Measurements from ENCODE around the gene STX16.

The STX16 gene

DNA sequence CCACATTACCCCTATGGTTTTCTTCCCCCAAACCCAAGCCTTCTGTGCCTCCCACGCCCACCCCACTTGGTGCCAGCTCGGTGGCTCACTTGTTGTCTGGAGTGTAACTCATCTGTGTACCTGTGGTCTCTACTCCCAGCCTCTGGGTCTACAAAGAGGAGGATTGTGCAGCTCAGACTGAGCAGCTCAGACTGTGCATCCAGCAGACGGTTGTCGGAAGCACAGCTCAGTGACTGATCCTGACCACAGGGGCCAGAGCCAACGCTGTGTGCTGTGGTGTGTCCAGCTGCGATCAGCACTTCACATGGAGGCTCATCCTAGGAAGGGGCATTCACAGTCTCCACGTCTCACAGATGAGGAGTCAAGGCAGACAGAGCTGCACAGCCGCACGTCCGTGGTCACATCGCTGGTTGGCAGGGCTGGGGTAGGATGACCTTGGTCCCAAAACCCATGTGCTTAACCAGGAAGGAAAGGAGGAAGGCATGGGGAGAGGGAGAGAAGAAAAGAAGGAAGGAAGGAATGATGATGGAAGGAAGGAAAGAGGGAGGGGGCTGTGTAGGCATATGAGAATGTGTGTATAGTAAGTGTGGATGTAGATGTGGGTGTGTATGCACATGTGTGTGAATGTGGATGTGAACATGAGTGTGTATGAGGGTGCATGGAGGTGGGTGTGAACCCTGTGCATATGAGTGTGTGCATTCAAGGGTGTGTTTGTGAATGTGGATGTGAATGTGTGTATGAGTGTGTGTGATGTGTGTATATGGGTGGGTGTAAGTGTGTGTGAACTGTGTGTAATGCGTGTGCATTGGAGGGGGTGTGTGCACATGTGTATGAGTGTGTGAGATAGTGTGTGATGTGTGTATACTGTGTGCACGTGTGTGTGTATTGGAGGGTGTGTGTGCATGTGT, 28.2 kb upstream of the STX16 start:
- H3K27ac ChIP-seq (ENCODE audit: low read depth, low read length, poor library complexity, severe bottlenecking), result no peak overlapping the region
- H3K9ac ChIP-seq (ENCODE audit: low read length), result no peak overlapping the region
- no peak overlapping the region for H2AFZ ChIP-seq (ENCODE audit: low read length)
- no peak overlapping the region for H3K4me2 ChIP-seq (ENCODE audit: low read length)
- H4K20me1 ChIP-seq (ENCODE audit: insufficient read depth, low read length), result no peaks in the 10 kb centered on the region
- H3K9me2 ChIP-seq (ENCODE audit: low read depth, low read length), result no peaks in the 10 kb centered on the region
- H3F3A ChIP-seq (ENCODE audit: insufficient read depth, low read length), result no peaks in the 10 kb centered on the region
- no peaks in the 10 kb centered on the region for H3K9me3 ChIP-seq (ENCODE audit: low read length)
- H3K27me3 ChIP-seq (ENCODE audit: insufficient read depth, low read length), result peaks cover 28% of the 10 kb centered on the region; the same call in 1 of the 2 replicates
- no peaks in the 10 kb centered on the region for H3K36me3 ChIP-seq (ENCODE audit: insufficient read depth, low read length)
- no peaks in the 10 kb centered on the region for H3K79me2 ChIP-seq (ENCODE audit: insufficient read depth, low read length)
- TF ChIP-seq, protein P1, sequence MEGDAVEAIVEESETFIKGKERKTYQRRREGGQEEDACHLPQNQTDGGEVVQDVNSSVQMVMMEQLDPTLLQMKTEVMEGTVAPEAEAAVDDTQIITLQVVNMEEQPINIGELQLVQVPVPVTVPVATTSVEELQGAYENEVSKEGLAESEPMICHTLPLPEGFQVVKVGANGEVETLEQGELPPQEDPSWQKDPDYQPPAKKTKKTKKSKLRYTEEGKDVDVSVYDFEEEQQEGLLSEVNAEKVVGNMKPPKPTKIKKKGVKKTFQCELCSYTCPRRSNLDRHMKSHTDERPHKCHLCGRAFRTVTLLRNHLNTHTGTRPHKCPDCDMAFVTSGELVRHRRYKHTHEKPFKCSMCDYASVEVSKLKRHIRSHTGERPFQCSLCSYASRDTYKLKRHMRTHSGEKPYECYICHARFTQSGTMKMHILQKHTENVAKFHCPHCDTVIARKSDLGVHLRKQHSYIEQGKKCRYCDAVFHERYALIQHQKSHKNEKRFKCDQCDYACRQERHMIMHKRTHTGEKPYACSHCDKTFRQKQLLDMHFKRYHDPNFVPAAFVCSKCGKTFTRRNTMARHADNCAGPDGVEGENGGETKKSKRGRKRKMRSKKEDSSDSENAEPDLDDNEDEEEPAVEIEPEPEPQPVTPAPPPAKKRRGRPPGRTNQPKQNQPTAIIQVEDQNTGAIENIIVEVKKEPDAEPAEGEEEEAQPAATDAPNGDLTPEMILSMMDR (IDR thresholded peaks at IDR 0.05; ENCODE audit: low read length), result no peak
- TF ChIP-seq EZH2 (IDR thresholded peaks at IDR 0.05; ENCODE audit: borderline replicate concordance, low read length), result no peak
- H3K4me3 ChIP-seq (ENCODE audit: low read depth, low read length, poor library complexity, severe bottlenecking), result no peak overlapping the region
- H3K4me1 ChIP-seq (ENCODE audit: insufficient read depth, low read length, severe bottlenecking), result no peaks in the 10 kb centered on the region

DNA sequence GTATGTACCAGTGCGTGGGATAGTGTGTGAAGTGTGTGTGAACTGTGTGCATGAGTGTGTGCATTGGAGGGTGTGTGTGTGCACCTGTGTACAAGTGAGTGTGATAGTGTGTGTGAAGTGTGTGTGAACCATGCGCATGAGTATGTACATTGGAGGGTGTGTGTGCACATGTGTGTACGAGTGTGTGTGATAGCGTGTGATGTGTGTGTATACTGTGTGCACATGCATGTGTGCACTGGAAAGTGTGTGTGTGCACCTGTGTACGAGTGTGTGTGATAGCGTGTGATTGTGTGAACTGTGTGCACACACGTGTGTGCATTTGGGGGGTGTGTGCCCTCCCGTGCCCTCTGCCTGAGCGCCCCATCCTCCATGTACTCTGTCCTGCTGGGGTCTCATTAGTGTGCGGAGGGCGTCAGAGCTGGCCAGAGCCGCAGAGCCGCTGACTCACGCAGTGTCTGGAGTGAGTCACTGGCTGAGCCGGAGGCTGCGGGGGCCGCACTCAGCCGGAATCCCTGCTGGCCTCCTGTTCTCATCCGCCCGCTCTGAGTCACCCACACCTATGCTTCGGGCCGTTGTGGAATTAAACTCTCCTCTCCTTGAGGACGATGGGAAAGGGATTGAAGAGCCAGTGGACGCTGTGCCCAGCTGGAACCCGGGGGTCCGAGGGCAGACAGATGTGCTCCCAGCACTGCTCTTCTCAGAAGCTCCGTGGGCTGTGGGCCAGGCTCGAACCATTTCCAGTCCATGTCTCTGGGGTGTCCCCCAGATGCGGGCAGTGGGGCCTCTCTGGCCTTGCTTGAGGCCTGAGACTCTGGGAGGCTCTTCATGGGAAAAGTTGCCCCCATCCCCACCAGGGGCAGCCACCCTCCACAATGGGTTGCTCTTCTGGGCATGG, 27.3 kb upstream of the STX16 start:
- Histone ChIP-seq H4K20me1 (ENCODE audit: insufficient read depth, low read length) (no peaks in the 10 kb centered on the region), H3K9me2 (ENCODE audit: low read depth, low read length) (no peaks in the 10 kb centered on the region), H3K79me2 (ENCODE audit: insufficient read depth, low read length) (no peaks in the 10 kb centered on the region), H3K27ac (ENCODE audit: low read depth, low read length, poor library complexity, severe bottlenecking) (no peak overlapping the region), H3K27me3 (ENCODE audit: insufficient read depth, low read length) (peaks cover 22% of the 10 kb centered on the region; the same call in 1 of the 2 replicates), H3K4me1 (ENCODE audit: insufficient read depth, low read length, severe bottlenecking) (no peaks in the 10 kb centered on the region), H3F3A (ENCODE audit: insufficient read depth, low read length) (no peaks in the 10 kb centered on the region), H2AFZ (ENCODE audit: low read length) (no peak overlapping the region), H3K4me2 (ENCODE audit: low read length) (no peak overlapping the region), H3K4me3 (ENCODE audit: low read depth, low read length, poor library complexity, severe bottlenecking) (no peak overlapping the region), H3K36me3 (ENCODE audit: insufficient read depth, low read length) (no peaks in the 10 kb centered on the region), H3K9ac (ENCODE audit: low read length) (no peak overlapping the region), H3K9me3 (ENCODE audit: low read length) (no peaks in the 10 kb centered on the region)
- TF ChIP-seq EZH2 (IDR thresholded peaks at IDR 0.05; ENCODE audit: borderline replicate concordance, low read length), result no peak
- TF ChIP-seq, protein P1 (IDR thresholded peaks at IDR 0.05; ENCODE audit: low read length), result no peak

DNA sequence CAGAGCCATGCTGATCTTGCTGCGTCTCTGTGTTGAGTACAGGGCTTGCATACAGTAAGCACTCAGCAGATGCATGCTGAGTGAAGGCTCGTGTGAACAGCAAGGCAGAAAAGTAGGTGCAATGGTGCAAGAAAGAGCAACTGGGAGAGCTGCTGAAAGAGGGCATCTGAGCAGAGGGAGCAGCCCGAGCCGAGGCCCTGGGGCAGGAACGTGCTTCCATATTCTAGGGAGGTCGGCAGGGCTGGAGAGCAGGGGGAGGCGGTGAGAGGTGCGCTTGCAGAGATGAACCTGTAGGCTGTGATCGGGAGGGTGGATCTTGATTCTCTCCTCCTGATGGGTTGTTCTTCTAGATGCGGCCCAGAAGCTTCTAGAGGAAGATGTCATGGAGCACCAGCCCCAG, 26.4 kb upstream of the STX16 start:
- H3K79me2 ChIP-seq (ENCODE audit: insufficient read depth, low read length), result no peaks in the 10 kb centered on the region
- H3K27me3 ChIP-seq (ENCODE audit: insufficient read depth, low read length), result peaks cover 20% of the 10 kb centered on the region; the same call in 1 of the 2 replicates
- H3K9me3 ChIP-seq (ENCODE audit: low read length), result no peaks in the 10 kb centered on the region
- no peaks in the 10 kb centered on the region for H3K9me2 ChIP-seq (ENCODE audit: low read depth, low read length)
- no peak for TF ChIP-seq EZH2 (IDR thresholded peaks at IDR 0.05; ENCODE audit: borderline replicate concordance, low read length)
- TF ChIP-seq, protein P1 (IDR thresholded peaks at IDR 0.05; ENCODE audit: low read length), result no peak
- H3K36me3 ChIP-seq (ENCODE audit: insufficient read depth, low read length), result no peaks in the 10 kb centered on the region
- no peak overlapping the region for H3K9ac ChIP-seq (ENCODE audit: low read length)
- H2AFZ ChIP-seq (ENCODE audit: low read length), result no peak overlapping the region
- H3F3A ChIP-seq (ENCODE audit: insufficient read depth, low read length), result no peaks in the 10 kb centered on the region
- no peak overlapping the region for H3K27ac ChIP-seq (ENCODE audit: low read depth, low read length, poor library complexity, severe bottlenecking)
- H3K4me3 ChIP-seq (ENCODE audit: low read depth, low read length, poor library complexity, severe bottlenecking), result no peak overlapping the region
- no peak overlapping the region for H3K4me2 ChIP-seq (ENCODE audit: low read length)
- no peaks in the 10 kb centered on the region for H3K4me1 ChIP-seq (ENCODE audit: insufficient read depth, low read length, severe bottlenecking)
- no peaks in the 10 kb centered on the region for H4K20me1 ChIP-seq (ENCODE audit: insufficient read depth, low read length)
